Naive B cell (primary cell): ENCODE data around the gene IDH3B. TPM values are rescaled to one million over a fixed set of nuclear protein-coding genes. Genes with fewer than 3 reads are reported as not detected.
"Not testable (repeated sequence)": the region's sequence is repeated elsewhere in the genome, so short reads cannot be mapped to it uniquely, and the experiment has no call there.

Experiments used
- ATAC-seq, 2 donors: fragments of 150-1000 bp; cut with Tn5 transposase; 2 replicates each; pipeline ENCODE4 v1.10.0; 2021; ENCODE audit warnings: low read depth in 2 of 2, mild to moderate bottlenecking in 2 of 2, moderate library complexity in 2 of 2
- DNase-seq: peaks from one replicate; pipeline ENCODE4 v3.0.0; 2022
- H3K27ac Mint-ChIP-seq, 6 donors: one replicate each; pipeline ENCODE4 v1.8.0; 2020 to 2022; ENCODE audit warnings: mild to moderate bottlenecking in 6 of 6, mixed read lengths in 6 of 6, moderate library complexity in 5 of 6, inconsistent platforms in 2 of 6
- H3K27me3 Mint-ChIP-seq, 3 donors: one replicate each; pipeline ENCODE4 v1.8.0; 2021 to 2022; ENCODE audit warnings: mixed read lengths in 3 of 3, mild to moderate bottlenecking in 1 of 3
- H3K36me3 Mint-ChIP-seq, 2 donors: one replicate each; pipeline ENCODE4 v1.8.0; 2020 to 2022; ENCODE audit warnings: mixed read lengths in 2 of 2, inconsistent platforms in 1 of 2, mild to moderate bottlenecking in 1 of 2
- H3K4me1 Mint-ChIP-seq, 3 donors: one replicate each; pipeline ENCODE4 v1.8.0; 2020 to 2022; ENCODE audit warnings: mixed read lengths in 3 of 3, inconsistent platforms in 1 of 3, mild to moderate bottlenecking in 1 of 3, moderate library complexity in 1 of 3
- H3K4me3 Mint-ChIP-seq, 8 donors: one replicate each; pipeline ENCODE4 v1.8.0; 2020 to 2022; ENCODE audit warnings: mild to moderate bottlenecking in 8 of 8, mixed read lengths in 8 of 8, moderate library complexity in 8 of 8, inconsistent platforms in 2 of 8
- H3K9me3 Mint-ChIP-seq, 7 donors: one replicate each; pipeline ENCODE4 v1.8.0; 2020 to 2022; ENCODE audit warnings: mixed read lengths in 7 of 7, mild to moderate bottlenecking in 5 of 7, inconsistent platforms in 2 of 7, moderate library complexity in 1 of 7
- polyA plus RNA-seq, 6 donors: library from polyadenylated mRNA; unstranded; fragments of 300-500 nt; fragmentation: Illumina TruSeq; gene quantifications; one replicate each; pipeline ENCODE4 v1.2.3, GENCODE V29; 2021; ENCODE audit warnings: low read depth in 6 of 6

Gene IDH3B
- polyA plus RNA-seq, 6 donors from 2014 or later = 110 to 149 (median 128) TPM

- Mint-ChIP-seq H3K4me1 (no peaks in the 10 kb centered on the region), H3K36me3 (no peaks in the 10 kb centered on the region), H3K27me3 (peaks cover 37 to 68% (median 63%) of the 10 kb centered on the region in 3 donors), H3K4me3 (no peak overlapping the region), H3K9me3 (no peaks in the 10 kb centered on the region), H3K27ac (no peak overlapping the region)
- ATAC-seq (no peak), DNase-seq (no peak)
These were observed 35.9 kb upstream of the IDH3B start for GRCh38 chr20:2699775-2700413.

GRCh38 chr20:2698912-2699311, 34.9 kb upstream of the IDH3B start:
- Mint-ChIP-seq H3K27me3 (peaks cover 35 to 69% (median 63%) of the 10 kb centered on the region in 3 donors), H3K4me1 (no peaks in the 10 kb centered on the region), H3K4me3 (no peak overlapping the region), H3K27ac (no peak overlapping the region), H3K9me3 (no peaks in the 10 kb centered on the region), H3K36me3 (no peaks in the 10 kb centered on the region)
- DNase-seq = no peak
- ATAC-seq = no peak

GRCh38 chr20:2698186-2698817, 34.3 kb upstream of the IDH3B start:
- Mint-ChIP-seq H3K36me3 (no peaks in the 10 kb centered on the region), H3K27ac (no peak overlapping the region), H3K4me3 (no peak overlapping the region), H3K9me3 (no peaks in the 10 kb centered on the region), H3K4me1 (no peaks in the 10 kb centered on the region), H3K27me3 (peaks cover 35 to 70% (median 63%) of the 10 kb centered on the region in 3 donors)
- ATAC-seq (no peak), DNase-seq (no peak)

GRCh38 chr20:2697768-2698167, 33.8 kb upstream of the IDH3B start:
- Mint-ChIP-seq H3K27ac (no peak overlapping the region), H3K27me3 (peaks cover 35 to 70% (median 63%) of the 10 kb centered on the region in 3 donors), H3K9me3 (no peaks in the 10 kb centered on the region), H3K36me3 (no peaks in the 10 kb centered on the region), H3K4me1 (no peaks in the 10 kb centered on the region), H3K4me3 (peak overlapping the region in 1 of 8 donors; percentile 9)
- ATAC-seq (no peak), DNase-seq (no peak)

GRCh38 chr20:2696646-2697045, 32.6 kb upstream of the IDH3B start:
- Mint-ChIP-seq H3K4me1 (peaks cover 0 to 6% (median 5%) of the 10 kb centered on the region in 3 donors), H3K36me3 (peaks cover 0 to 8% of the 10 kb centered on the region in 2 donors), H3K9me3 (no peaks in the 10 kb centered on the region), H3K27ac (peak overlapping the region in 1 of 6 donors; percentile 16), H3K27me3 (peaks cover 42 to 72% (median 68%) of the 10 kb centered on the region in 3 donors), H3K4me3 (no peak overlapping the region)
- ATAC-seq = no peak
- no peak for DNase-seq

- peaks cover 47 to 72% (median 68%) of the 10 kb centered on the region in 3 donors for H3K27me3 Mint-ChIP-seq
- not testable (repeated sequence) for DNase-seq, H3K36me3 Mint-ChIP-seq, H3K27ac Mint-ChIP-seq, ATAC-seq, H3K9me3 Mint-ChIP-seq
- H3K4me3 Mint-ChIP-seq = peak overlapping the region in 2 of 8 donors; percentile 3 to 82
- peaks cover 0 to 11% (median 11%) of the 10 kb centered on the region in 3 donors for H3K4me1 Mint-ChIP-seq
These were observed 32.0 kb upstream of the IDH3B start for GRCh38 chr20:2695984-2696525.

GRCh38 chr20:2695206-2695983, 31.4 kb upstream of the IDH3B start:
- ATAC-seq (no peak), DNase-seq (no peak)
- H3K9me3 Mint-ChIP-seq = peaks cover 0 to 1% (median 0%) of the 10 kb centered on the region in 7 donors
- peaks cover 53 to 72% (median 68%) of the 10 kb centered on the region in 3 donors for H3K27me3 Mint-ChIP-seq
- peak overlapping the region in 5 of 8 donors; percentile 30 to 87 (median 75) for H3K4me3 Mint-ChIP-seq
- H3K36me3 Mint-ChIP-seq = peaks cover 0 to 8% of the 10 kb centered on the region in 2 donors
- peaks cover 0 to 15% (median 14%) of the 10 kb centered on the region in 3 donors for H3K4me1 Mint-ChIP-seq
- peak overlapping the region in 1 of 6 donors; percentile 78 for H3K27ac Mint-ChIP-seq

- Mint-ChIP-seq H3K27ac (no peak overlapping the region), H3K9me3 (peaks cover 0 to 1% (median 0%) of the 10 kb centered on the region in 7 donors), H3K27me3 (peaks cover 57 to 75% (median 71%) of the 10 kb centered on the region in 3 donors), H3K4me3 (peak overlapping the region in 7 of 8 donors; percentile 30 to 87 (median 75)), H3K36me3 (peaks cover 0 to 8% of the 10 kb centered on the region in 2 donors), H3K4me1 (peaks cover 0 to 15% (median 14%) of the 10 kb centered on the region in 3 donors)
- DNase-seq = no peak
- no peak for ATAC-seq
These were observed 30.5 kb upstream of the IDH3B start for GRCh38 chr20:2694519-2694918.

- Mint-ChIP-seq H3K27ac (peak overlapping the region in 1 of 6 donors; percentile 65), H3K27me3 (peaks cover 56 to 78% (median 74%) of the 10 kb centered on the region in 3 donors), H3K4me3 (peak overlapping the region in 5 of 8 donors; percentile 2 to 81 (median 30)), H3K36me3 (peaks cover 0 to 8% of the 10 kb centered on the region in 2 donors), H3K9me3 (peaks cover 0 to 2% (median 0%) of the 10 kb centered on the region in 7 donors), H3K4me1 (peaks cover 0 to 15% (median 14%) of the 10 kb centered on the region in 3 donors)
- ATAC-seq (no peak), DNase-seq (no peak)
These were observed 30.0 kb upstream of the IDH3B start for GRCh38 chr20:2694008-2694471.

- H3K27ac Mint-ChIP-seq = no peak overlapping the region
- H3K4me3 Mint-ChIP-seq = peak overlapping the region in 5 of 8 donors; percentile 2 to 81 (median 30)
- peaks cover 53 to 76% (median 71%) of the 10 kb centered on the region in 3 donors for H3K27me3 Mint-ChIP-seq
These were observed 29.4 kb upstream of the IDH3B start for GRCh38 chr20:2693286-2694007.

GRCh38 chr20:2692886-2693285, 28.9 kb upstream of the IDH3B start:
- H3K27ac Mint-ChIP-seq = no peak overlapping the region
- ATAC-seq = peak; percentile 18 to 29
- peaks cover 0 to 8% of the 10 kb centered on the region in 2 donors for H3K36me3 Mint-ChIP-seq
- no peak for DNase-seq
- peaks cover 0 to 19% (median 16%) of the 10 kb centered on the region in 3 donors for H3K4me1 Mint-ChIP-seq
- peaks cover 0 to 2% (median 0%) of the 10 kb centered on the region in 7 donors for H3K9me3 Mint-ChIP-seq
- peaks cover 56 to 77% (median 72%) of the 10 kb centered on the region in 3 donors for H3K27me3 Mint-ChIP-seq
- peak overlapping the region in 1 of 8 donors; percentile 50 for H3K4me3 Mint-ChIP-seq

More at GRCh38 chr20:2693286-2694007, 29.4 kb upstream of the IDH3B start:
- Mint-ChIP-seq H3K4me1 (peaks cover 0 to 15% (median 14%) of the 10 kb centered on the region in 3 donors), H3K9me3 (peaks cover 0 to 2% (median 0%) of the 10 kb centered on the region in 7 donors), H3K36me3 (peaks cover 0 to 8% of the 10 kb centered on the region in 2 donors)
- ATAC-seq (peak; percentile 60 to 63), DNase-seq (peak; percentile 35)
